ENCODE measurements around the gene VPS54. TPM values are rescaled to one million over a fixed set of nuclear protein-coding genes. Genes with fewer than 3 reads are reported as not detected.

The VPS54 gene
- total RNA-seq, 1 donor from 2014 or later, result 18.7 TPM

DNA sequence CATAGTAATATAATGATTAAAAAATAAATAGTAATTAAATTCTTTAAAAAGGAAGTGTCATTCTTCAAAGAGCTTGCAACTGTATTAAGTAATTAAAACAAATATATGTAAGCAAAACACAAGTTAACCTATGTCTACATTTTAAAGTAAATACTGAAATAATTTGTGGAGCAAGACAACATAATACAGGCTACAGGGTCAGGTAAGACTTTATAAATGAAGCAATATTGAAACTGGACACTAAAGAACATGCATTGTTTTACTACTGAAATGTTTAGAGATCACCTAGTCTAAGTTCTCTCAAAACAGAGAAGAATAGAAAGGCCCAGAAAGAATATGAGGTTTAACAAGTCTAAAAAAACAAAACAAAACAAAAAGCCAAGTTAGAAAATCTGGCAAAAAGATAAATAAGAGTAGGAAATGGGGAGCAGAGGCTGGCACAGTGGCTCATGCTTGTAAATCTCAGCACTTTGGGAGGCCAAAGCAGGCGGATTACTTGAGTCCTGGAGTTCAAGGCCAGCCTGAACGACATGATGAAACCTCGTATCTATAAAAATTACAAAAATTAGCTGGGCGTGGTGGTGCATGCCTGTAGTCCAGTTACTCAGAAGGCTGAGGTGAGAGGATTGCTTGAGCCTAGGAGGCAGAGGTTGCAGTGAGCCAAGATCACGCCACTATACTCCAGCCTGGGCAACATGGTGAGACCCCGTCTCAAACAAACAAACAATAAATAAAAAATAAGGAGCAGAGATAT lies 34.4 kb downstream of the VPS54 start:
- H3K4me1 Mint-ChIP-seq (ENCODE audit: low read depth, unreplicated experiment), result no peaks in the 10 kb centered on the region
- H3K4me3 Mint-ChIP-seq (ENCODE audit: unreplicated experiment), result no peak overlapping the region
- TF ChIP-seq, protein P1, sequence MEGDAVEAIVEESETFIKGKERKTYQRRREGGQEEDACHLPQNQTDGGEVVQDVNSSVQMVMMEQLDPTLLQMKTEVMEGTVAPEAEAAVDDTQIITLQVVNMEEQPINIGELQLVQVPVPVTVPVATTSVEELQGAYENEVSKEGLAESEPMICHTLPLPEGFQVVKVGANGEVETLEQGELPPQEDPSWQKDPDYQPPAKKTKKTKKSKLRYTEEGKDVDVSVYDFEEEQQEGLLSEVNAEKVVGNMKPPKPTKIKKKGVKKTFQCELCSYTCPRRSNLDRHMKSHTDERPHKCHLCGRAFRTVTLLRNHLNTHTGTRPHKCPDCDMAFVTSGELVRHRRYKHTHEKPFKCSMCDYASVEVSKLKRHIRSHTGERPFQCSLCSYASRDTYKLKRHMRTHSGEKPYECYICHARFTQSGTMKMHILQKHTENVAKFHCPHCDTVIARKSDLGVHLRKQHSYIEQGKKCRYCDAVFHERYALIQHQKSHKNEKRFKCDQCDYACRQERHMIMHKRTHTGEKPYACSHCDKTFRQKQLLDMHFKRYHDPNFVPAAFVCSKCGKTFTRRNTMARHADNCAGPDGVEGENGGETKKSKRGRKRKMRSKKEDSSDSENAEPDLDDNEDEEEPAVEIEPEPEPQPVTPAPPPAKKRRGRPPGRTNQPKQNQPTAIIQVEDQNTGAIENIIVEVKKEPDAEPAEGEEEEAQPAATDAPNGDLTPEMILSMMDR (IDR thresholded peaks at IDR 0.05; ENCODE audit: partially characterized antibody, unreplicated experiment), result no peak
- H3K27ac Mint-ChIP-seq (ENCODE audit: unreplicated experiment), result no peak overlapping the region
- no peak for DNase-seq
- no peaks in the 10 kb centered on the region for H3K36me3 Mint-ChIP-seq (ENCODE audit: unreplicated experiment)
- H3K9me3 Mint-ChIP-seq (ENCODE audit: unreplicated experiment), result no peaks in the 10 kb centered on the region
- no peaks in the 10 kb centered on the region for H3K27me3 Mint-ChIP-seq (ENCODE audit: unreplicated experiment)

DNA sequence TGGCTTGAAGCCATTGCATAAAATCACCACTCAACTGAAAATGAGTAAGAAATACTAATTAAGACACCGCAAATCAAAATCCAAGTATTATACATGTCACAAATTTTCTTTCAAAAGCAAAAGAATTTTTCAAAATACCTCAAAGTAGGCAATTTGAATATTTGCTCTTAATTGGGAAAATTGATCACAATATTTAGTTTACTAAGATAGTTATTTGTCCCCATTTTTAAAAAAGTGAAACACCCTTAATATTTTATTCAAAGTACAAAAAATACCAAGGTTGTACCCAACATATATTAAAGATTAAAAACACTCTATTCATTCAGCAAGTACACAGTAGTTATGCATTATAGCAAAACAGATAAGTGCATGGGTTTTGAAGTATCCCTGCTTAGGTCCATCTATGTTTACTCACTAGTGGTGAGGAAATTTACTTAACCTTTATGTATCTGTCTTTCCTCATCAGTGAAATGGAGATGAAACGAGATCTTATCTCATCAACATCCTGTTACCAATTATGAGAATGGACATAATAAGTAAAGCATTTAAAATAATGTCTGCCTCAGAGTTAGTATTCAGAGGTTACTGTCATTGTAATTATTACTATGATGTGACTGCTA lies 35.1 kb downstream of the VPS54 start:
- DNase-seq, result no peak
- H3K27ac Mint-ChIP-seq (ENCODE audit: unreplicated experiment), result no peak overlapping the region
- H3K4me3 Mint-ChIP-seq (ENCODE audit: unreplicated experiment), result no peak overlapping the region
- H3K9me3 Mint-ChIP-seq (ENCODE audit: unreplicated experiment), result no peaks in the 10 kb centered on the region
- no peaks in the 10 kb centered on the region for H3K36me3 Mint-ChIP-seq (ENCODE audit: unreplicated experiment)
- no peaks in the 10 kb centered on the region for H3K27me3 Mint-ChIP-seq (ENCODE audit: unreplicated experiment)
- TF ChIP-seq, protein P1 (IDR thresholded peaks at IDR 0.05; ENCODE audit: partially characterized antibody, unreplicated experiment), result no peak
- H3K4me1 Mint-ChIP-seq (ENCODE audit: low read depth, unreplicated experiment), result no peaks in the 10 kb centered on the region

DNA sequence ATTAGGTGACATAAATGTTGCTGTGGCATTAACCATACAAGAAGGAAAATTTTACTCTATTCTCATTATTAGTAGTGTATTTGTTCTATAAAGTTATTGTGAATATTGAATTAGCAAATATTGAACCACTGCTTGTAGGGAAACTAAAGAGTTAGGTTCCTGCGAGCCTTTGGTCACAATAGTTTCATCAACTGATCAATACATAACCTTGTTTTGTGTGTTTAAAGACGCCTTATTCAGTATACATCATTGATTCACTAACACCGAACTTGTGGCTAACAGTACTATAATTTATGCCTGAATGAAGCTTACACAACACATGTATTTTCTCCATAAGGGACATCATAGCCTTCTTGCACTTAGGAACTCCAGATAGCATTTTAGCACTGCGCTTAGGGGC lies 36.9 kb downstream of the VPS54 start:
- no peaks in the 10 kb centered on the region for H3K36me3 Mint-ChIP-seq (ENCODE audit: unreplicated experiment)
- H3K27ac Mint-ChIP-seq (ENCODE audit: unreplicated experiment), result no peak overlapping the region
- TF ChIP-seq, protein P1 (IDR thresholded peaks at IDR 0.05; ENCODE audit: partially characterized antibody, unreplicated experiment), result no peak
- no peak for DNase-seq
- no peaks in the 10 kb centered on the region for H3K9me3 Mint-ChIP-seq (ENCODE audit: unreplicated experiment)
- H3K4me3 Mint-ChIP-seq (ENCODE audit: unreplicated experiment), result no peak overlapping the region
- no peaks in the 10 kb centered on the region for H3K4me1 Mint-ChIP-seq (ENCODE audit: low read depth, unreplicated experiment)
- H3K27me3 Mint-ChIP-seq (ENCODE audit: unreplicated experiment), result no peaks in the 10 kb centered on the region

DNA sequence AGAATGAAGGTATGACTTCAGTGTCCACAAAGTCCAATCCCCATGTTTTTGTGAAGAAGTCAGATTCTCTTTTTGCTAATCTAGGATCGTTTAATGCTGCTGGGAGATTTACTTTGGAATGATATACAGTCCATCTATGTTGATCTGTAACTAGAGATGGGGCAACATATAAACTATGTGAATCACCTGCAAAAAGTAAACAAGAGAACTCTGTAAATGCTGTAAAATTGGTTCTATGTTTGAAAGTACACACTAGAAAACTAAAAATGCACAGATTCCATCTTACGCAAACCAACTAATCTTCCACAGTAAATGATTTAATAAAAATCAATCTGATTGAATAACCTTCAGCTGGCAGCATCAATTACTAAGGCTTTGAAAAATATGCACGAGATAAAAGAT lies 37.5 kb downstream of the VPS54 start:
- TF ChIP-seq, protein P1 (IDR thresholded peaks at IDR 0.05; ENCODE audit: partially characterized antibody, unreplicated experiment), result no peak
- Mint-ChIP-seq H3K36me3 (ENCODE audit: unreplicated experiment) (no peaks in the 10 kb centered on the region), H3K4me3 (ENCODE audit: unreplicated experiment) (no peak overlapping the region), H3K9me3 (ENCODE audit: unreplicated experiment) (no peaks in the 10 kb centered on the region), H3K27ac (ENCODE audit: unreplicated experiment) (no peak overlapping the region), H3K27me3 (ENCODE audit: unreplicated experiment) (no peaks in the 10 kb centered on the region), H3K4me1 (ENCODE audit: low read depth, unreplicated experiment) (no peaks in the 10 kb centered on the region)
- no peak for DNase-seq

DNA sequence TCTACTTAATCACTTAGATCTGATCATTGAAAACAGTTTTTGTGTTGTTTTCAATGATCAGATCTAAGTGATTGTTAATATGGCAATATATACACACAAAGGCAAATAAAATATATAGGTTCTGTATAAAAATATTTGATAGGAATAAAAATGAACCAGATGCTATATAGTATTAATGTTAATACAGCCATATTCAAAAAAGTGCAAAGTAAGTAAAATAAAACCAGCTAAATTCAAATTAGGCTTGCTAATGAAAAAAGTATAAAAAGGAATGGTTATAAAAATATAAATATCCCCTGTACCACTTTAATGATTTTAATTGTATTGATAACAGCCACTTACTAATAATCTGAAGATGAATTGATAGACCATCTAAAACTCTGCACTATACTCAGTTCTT lies 38.4 kb downstream of the VPS54 start:
- no peaks in the 10 kb centered on the region for H3K9me3 Mint-ChIP-seq (ENCODE audit: unreplicated experiment)
- H3K4me1 Mint-ChIP-seq (ENCODE audit: low read depth, unreplicated experiment), result no peaks in the 10 kb centered on the region
- no peaks in the 10 kb centered on the region for H3K36me3 Mint-ChIP-seq (ENCODE audit: unreplicated experiment)
- H3K4me3 Mint-ChIP-seq (ENCODE audit: unreplicated experiment), result no peak overlapping the region
- no peak for DNase-seq
- H3K27me3 Mint-ChIP-seq (ENCODE audit: unreplicated experiment), result no peaks in the 10 kb centered on the region
- TF ChIP-seq, protein P1 (IDR thresholded peaks at IDR 0.05; ENCODE audit: partially characterized antibody, unreplicated experiment), result no peak
- no peak overlapping the region for H3K27ac Mint-ChIP-seq (ENCODE audit: unreplicated experiment)
